ENCODE measurements around the gene ZSCAN22.

GRCh38 chr19:58356766-58357480 lies 30.1 kb downstream of the ZSCAN22 start:
- TF ChIP-seq CTCF (IDR thresholded peaks at IDR 0.05; ENCODE audit: low read length) (no peak), EZH2 (IDR thresholded peaks at IDR 0.05; ENCODE audit: borderline replicate concordance, low read length) (no peak)

Data from OCI-LY1 (cell line).